GM12891 (cell line): ENCODE results near the gene COASY.

Experiments
- PAX5 ChIP-seq: IDR thresholded peaks from 2 replicates; pipeline ENCODE4 v1.6.1; 2011; ENCODE audit warnings: low read length, moderate library complexity, mild to moderate bottlenecking; ENCODE audit not compliant: insufficient read depth, severe bottlenecking
- POLR2A ChIP-seq: IDR thresholded peaks from 2 replicates; pipeline ENCODE4 v1.6.1; 2011; ENCODE audit warnings: low read depth, low read length, control low read depth
- POLR2AphosphoS5 ChIP-seq: IDR thresholded peaks from 2 replicates; pipeline ENCODE4 v1.6.1; 2011; ENCODE audit warnings: low read depth, low read length, control low read depth
- SPI1 ChIP-seq: IDR thresholded peaks from 2 replicates; pipeline ENCODE4 v1.6.1; 2011; ENCODE audit warnings: low read depth, low read length, control low read depth
- TAF1 ChIP-seq: IDR thresholded peaks from 2 replicates; pipeline ENCODE4 v1.6.1; 2011; ENCODE audit warnings: low read depth, low read length, control low read depth

DNA sequence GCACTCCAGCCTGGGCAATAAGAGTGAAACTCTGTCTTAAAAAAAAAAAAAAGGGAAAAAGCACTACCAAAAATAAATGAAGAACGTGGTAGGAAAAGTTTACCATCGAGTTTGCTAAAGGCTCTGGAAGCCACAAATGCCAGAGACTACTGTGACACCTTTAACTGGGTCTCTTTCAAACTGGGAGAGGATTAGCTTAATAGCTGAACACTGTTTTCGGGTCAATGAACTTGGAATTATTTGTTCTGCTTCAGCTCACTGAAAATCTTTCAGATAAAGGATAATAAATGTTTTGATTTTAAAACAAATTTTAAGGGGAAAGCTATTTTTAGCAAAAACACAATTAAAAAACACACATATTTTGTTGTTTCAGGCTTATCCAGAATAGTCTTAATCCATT is 45.8 kb downstream of the COASY start:
- TF ChIP-seq TAF1 (no peak), SPI1 (no peak), POLR2A (no peak), POLR2AphosphoS5 (no peak), PAX5 (no peak)
